ENCODE measurements around the gene RHEX. TPM values are rescaled to one million over a fixed set of nuclear protein-coding genes. Genes with fewer than 3 reads are reported as not detected.

Gene RHEX
- total and polyA plus RNA-seq, 2 of the 13 experiments (the other 11 are each of a cell fraction or from before 2014, with no cell fraction given), result 1.4 to 2.7 TPM

- TF ChIP-seq ZSCAN9 (CRISPR knock-in tag; IDR thresholded peaks at IDR 0.05; ENCODE audit: borderline replicate concordance), result no peak
Measured at GRCh38 chr1:206021626-206022365, 31.2 kb upstream of the RHEX start (continued).

DNA sequence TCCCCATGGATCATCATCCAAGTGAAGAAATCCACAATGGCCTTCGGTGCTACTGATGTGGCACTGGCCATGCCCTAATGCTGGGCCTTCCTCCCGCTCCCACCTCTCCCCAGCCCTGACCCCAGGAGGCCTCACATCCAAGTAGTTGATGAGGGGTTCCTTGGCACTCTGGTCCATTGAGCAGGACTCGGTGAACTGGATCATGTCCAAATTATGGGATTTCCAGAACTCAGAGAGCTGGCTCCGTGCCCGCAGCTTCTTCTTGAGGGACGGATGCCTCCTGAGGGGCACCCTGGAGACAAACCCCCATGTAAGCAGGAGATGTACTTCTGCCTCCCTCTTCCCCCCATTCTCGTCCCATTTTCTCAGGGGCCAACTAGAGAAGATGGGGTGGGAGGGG, 30.2 kb upstream of the RHEX start:
- H3K9ac ChIP-seq (ENCODE audit: insufficient read depth, low read depth, low read length), result no peak overlapping the region
- H4K20me1 ChIP-seq (ENCODE audit: insufficient read depth, low read length), result no peaks in the 10 kb centered on the region
- H3K4me3 ChIP-seq (replicated peaks in 1 of 3; ENCODE audit: insufficient read depth in 1 of 3, low read depth in 2 of 3, low read length in 3 of 3), result no peak overlapping the region
- no peak for ATAC-seq
- H3K27ac ChIP-seq (ENCODE audit: extremely low read length, insufficient read depth, low read length), result no peak overlapping the region
- no peak overlapping the region for H2AFZ ChIP-seq (ENCODE audit: low read length)
- ChIA-PET CTCF (ENCODE audit: low intra/inter-chr PET ratio, low total read pairs) (no interaction called here), POLR2A (no interaction called here)
- in situ Hi-C loops (cut with HindIII; ENCODE audit: extremely low pct_ligation_motif_present, low pct_unique_long_range_greater_than_20kb) (no loop called here), intact Hi-C loops (cut with micrococcal nuclease; ENCODE audit: unreplicated experiment) (no loop called here)
- no peak for DNase-seq (ENCODE audit: low spot score)
- no peaks in the 10 kb centered on the region for H3K79me2 ChIP-seq (ENCODE audit: insufficient read depth, low read length)
- H3K36me3 ChIP-seq (replicated peaks in 1 of 2; ENCODE audit: control insufficient read depth in 1 of 2, insufficient read depth in 2 of 2, low read length in 2 of 2), result no peaks in the 10 kb centered on the region
- WGBS (ENCODE audit: low lambda C conversion rate), result 52% methylated on average over 4 of the region's 7 CpGs
- TF ChIP-seq TOE1 (CRISPR knock-in tag; IDR thresholded peaks at IDR 0.05), result no peak
- TF ChIP-seq PATZ1 (CRISPR knock-in tag; IDR thresholded peaks at IDR 0.05), result no peak
- no peak for TF ChIP-seq ZNF562 (CRISPR knock-in tag; IDR thresholded peaks at IDR 0.05; ENCODE audit: borderline replicate concordance)
- TF ChIP-seq FOXJ3 (CRISPR knock-in tag; IDR thresholded peaks at IDR 0.05; ENCODE audit: borderline replicate concordance), result no peak
- no TSS peak for BruUV-seq (replicated peaks)
- peaks cover 0 to 17% of the 10 kb centered on the region in 2 experiments; a peak in 3 of 5 replicates for H3K27me3 ChIP-seq (ENCODE audit: control insufficient read depth in 1 of 2, insufficient read depth in 2 of 2, low read length in 2 of 2)
- H3K4me2 ChIP-seq (ENCODE audit: low read depth, low read length), result no peak overlapping the region
- H3K9me3 ChIP-seq (ENCODE audit: low read length), result no peaks in the 10 kb centered on the region
- no peak for FAIRE-seq
- H3K4me1 ChIP-seq (ENCODE audit: insufficient read depth, low read length), result peaks cover 31% of the 10 kb centered on the region

All from HepG2 (cell line).